GM21526 (cell line): ENCODE data around the gene XNDC1N.
"Not testable (repeated sequence)": the region's sequence is repeated elsewhere in the genome, so short reads cannot be mapped to it uniquely, and the experiment has no call there.

Experiments
- ATAC-seq: cut with Tn5 transposase; IDR thresholded peaks from one replicate; pipeline ENCODE4 v1.9.1; 2021; ENCODE audit warnings: moderate library complexity; ENCODE audit not compliant: unreplicated experiment, low FRiP score

Gene XNDC1N

GRCh38 chr11:71933141-71933933 lies 4.9 kb upstream of the XNDC1N start:
- ATAC-seq: no peak

GRCh38 chr11:71931245-71931602 lies 2.8 kb upstream of the XNDC1N start:
- ATAC-seq: no peak

- ATAC-seq: no peak
Observed at GRCh38 chr11:71930556-71931244, 2.3 kb upstream of the XNDC1N start.

DNA sequence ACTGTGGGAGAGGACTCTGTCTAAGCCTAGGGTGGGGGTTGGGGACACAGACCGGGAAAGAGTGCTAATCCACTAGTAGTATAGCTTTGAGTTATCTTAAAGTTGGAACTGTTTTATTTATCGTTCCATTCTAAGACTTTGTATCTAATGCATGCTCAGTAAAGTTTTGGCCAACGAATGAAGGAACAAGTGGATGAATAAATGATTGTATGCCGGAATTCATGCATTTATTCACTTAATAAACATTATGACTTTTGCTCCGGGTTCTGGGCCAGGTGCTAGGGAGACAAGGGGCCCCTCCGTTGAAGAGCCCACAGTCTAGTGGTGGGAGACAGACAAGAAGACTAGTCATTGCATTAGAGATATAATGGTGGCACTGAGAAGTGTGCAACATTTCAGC lies 1.1 kb upstream of the XNDC1N start:
- no peak for ATAC-seq

- peak; percentile 77 for ATAC-seq
Observed at GRCh38 chr11:71928737-71929443, 496 bp upstream of the XNDC1N start, which contains the start of gene RNF121. RNF121 (plus strand) TSS chr11:71929046; CDS start chr11:71929062, 16 bp downstream.

DNA sequence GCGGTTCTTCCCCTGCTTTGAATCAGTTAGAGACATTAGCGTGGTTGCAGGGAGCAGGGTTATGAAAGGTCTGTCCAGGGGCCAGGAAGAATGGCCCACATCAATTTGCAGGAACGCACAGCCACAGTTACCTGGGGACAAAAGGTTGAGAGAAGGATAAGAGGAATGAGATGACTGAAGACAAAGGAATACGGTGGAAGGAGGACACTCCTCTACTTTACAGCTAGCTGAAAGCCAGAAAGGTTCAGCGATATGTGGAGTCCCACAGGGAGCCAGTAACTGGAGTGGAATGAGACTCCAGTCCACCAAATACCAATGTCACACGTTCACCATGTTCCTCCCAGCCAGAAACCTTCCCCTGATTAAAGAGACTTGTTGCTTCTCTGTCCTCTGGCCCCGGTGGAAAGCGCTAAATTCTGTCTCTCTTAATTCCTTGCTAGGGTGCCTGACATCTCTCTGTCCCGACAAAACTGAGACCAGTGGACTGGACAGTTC lies 10.7 kb downstream of the XNDC1N start:
- ATAC-seq: no peak

DNA sequence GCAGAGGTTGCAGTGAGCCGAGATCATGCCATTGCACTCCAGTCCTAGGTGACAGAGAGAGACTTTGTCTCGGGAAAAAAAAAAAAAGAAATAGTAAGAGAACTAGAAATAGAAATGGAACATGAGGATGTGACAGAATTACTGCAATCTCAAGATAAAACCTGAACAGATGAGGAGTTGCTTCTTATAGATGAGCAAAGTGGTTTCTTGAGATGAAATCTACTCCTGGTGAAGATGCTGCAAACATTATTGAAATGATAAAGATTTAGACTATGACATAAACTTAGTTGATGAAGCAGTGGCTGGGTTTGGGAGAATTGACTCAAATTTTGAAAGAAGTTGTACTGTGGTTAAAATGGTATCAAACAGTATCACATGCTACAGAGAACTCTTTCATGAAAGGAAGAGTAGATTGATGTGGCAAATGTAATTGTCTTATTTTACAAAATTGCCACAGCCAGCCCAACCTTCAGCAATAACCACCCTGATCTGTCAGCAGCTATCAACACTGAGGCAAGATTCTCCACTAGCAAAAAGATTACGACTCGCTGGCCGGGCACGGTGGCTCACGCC lies 13.7 kb downstream of the XNDC1N start:
- no peak for ATAC-seq

DNA sequence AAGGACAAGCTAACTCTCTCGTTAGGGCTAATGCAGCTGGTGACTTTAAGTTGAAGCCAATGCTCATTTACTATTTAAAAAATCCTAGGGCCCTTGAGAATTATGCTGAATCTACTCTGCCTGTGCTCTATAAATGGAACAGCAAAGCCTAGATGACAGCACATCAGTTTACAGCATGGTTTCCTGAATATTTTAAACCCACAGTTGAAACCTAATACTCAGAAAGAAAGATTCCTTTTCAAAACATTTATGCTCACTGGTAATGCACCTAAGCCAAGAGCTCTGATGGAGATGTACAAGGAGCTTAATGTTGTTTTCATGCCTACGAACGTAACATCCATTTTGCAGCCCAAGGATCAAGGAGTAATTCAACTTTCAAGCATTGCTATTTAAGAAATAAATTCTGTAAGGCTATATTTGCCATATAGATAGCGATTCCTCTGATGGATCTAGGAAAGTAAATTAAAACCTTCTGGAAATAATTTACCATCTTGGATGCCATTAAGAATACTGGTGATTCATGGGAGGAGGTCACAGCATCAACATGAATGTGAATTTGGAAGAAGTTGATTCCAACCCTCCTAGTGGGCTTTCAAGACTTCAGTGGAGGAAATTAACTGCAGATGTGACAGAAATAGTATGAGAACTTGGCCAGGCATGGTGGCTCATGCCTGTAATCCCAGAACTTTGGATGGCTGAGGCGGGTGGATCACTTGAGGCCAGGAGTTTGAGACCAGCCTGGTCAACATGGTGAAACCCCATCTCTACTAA lies 14.5 kb downstream of the XNDC1N start:
- no peak for ATAC-seq

DNA sequence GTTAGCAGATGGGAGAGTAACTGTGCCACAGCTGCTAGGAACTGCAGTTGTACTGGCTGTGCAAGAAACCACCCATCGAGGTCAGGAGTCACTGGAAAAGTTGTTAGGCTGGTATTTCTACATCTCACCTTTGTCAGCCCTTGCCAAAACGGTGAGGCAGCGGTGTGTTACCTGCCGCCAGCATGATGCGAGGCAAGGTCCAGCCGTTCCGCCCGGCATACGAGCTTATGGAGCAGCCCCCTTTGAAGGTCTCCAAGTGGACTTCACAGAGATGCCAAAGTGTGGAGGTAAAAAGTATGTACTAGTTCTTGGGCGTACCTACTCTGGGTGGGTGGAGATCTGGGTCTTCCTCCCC lies 16.4 kb downstream of the XNDC1N start:
- not testable (repeated sequence) for ATAC-seq

GRCh38 chr11:71911321-71911985 lies 16.9 kb downstream of the XNDC1N start:
- ATAC-seq: not testable (repeated sequence)

- ATAC-seq: not testable (repeated sequence)
Observed at GRCh38 chr11:71910775-71911174, 17.6 kb downstream of the XNDC1N start.

GRCh38 chr11:71908218-71908617 lies 20.2 kb downstream of the XNDC1N start:
- no peak for ATAC-seq

DNA sequence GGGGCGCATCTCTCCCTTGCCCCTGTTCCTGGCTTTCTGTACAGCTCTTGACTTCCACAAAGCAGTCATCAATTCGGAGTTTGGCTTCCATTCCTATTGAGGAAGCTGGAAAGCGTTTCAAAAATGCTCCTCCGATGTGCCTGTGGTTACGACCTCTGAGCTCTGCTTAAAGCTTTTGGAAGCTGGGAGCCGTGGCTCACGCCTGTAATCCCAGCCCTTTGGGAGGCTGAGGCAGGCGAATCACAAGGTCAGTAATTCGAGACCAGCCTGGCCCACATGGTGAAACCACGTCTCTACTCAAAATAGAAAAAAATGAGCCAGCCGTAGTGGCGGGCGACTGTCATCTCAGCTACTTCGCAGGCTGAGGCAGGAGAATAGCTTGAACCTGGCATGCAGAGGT lies 27.3 kb downstream of the XNDC1N start:
- ATAC-seq: not testable (repeated sequence)

DNA sequence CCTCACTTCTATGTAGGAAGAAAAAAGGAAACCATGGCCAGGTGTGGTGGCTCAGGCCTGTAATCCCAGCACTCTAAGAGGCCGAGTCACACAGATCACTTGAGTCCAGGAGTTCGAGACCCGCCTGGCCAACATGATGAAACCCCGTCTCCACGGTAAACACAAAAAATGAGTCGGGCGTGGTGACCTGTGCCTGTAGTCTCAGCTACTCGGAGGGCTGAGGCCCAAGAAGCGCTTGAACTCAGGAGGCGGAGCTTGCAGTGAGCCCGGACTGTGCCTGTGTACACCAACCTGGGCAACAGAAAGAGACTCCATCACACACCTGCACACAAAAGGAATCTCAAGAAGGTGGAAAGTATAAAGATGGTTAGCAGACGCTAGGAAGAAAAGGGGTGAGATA lies 32.4 kb downstream of the XNDC1N start:
- ATAC-seq: no peak

GRCh38 chr11:71889181-71889872 lies 39.1 kb downstream of the XNDC1N start:
- ATAC-seq: not testable (repeated sequence)

DNA sequence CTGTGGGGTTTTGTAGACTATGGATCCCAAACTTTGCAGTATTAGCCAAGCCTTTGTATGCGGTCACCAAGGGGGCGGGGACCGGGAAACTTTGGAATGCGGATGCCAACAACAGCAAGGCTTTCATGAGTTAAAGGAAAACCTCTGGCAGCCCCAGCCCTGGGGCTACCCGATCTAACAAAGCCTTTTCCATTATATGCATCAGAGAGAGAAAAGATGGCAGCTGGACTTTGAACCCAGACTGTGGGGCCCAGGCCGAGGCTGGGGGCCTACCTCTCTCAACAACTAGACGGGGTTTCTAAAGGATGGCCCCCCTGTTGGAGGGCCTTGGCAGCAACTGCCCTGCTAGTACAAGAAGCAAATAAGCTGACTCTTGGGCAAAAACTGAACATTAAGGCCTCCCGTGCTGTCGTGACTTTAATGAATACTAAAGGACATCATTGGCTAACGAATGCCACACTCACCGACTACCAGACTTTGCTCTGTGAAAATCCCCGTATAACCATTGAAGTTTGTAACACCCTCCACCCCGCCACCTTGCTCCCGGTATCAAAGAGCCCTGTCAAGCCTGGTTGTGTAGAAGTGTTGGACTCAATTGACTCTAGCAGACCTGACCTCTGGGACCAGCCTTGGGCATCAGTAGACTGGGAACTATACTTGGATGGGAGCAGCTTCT lies 39.9 kb downstream of the XNDC1N start:
- not testable (repeated sequence) for ATAC-seq

DNA sequence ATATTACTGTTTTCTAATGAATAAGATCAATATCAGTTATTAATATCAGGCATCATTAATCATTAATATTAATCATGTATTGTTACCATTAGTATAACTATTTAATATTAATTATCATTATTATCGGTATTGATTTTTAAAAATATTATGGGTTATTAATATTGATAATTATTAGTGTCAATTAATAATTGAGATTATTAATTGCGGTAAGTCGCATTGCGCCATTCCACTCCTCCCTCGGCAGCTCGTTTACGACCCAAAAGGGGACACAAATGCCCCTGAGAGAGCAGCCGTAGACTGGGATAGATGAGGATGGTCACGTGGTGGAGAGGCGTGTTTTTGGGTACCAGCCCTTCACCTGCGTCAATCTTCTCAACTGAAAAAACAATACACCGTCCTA lies 42.6 kb downstream of the XNDC1N start:
- ATAC-seq: not testable (repeated sequence)
